ENCODE measurements around the gene RASGRF2.

RASGRF2 gene

GRCh38 chr5:81234801-81235200 is 274.6 kb downstream of the RASGRF2 start:
- no peak overlapping the region for H3K4me3 ChIP-seq (replicated peaks; ENCODE audit: insufficient read depth, low read length)
- H3K27me3 ChIP-seq (ENCODE audit: insufficient read depth, poor library complexity, severe bottlenecking), result no peaks in the 10 kb centered on the region
- no peak for DNase-seq (ENCODE audit: low read depth in 1 of 2, low spot score in 1 of 2)
- no peak for TF ChIP-seq REST (IDR thresholded peaks at IDR 0.05; ENCODE audit: insufficient replicate concordance, low read depth)
- TF ChIP-seq CTCF (IDR thresholded peaks at IDR 0.05; ENCODE audit: insufficient read depth, low read length), result no peak
- TF ChIP-seq SPI1 (IDR thresholded peaks at IDR 0.05; ENCODE audit: borderline replicate concordance, low read depth), result no peak
- TF ChIP-seq GABPA (IDR thresholded peaks at IDR 0.05; ENCODE audit: low read depth), result no peak
- no peak for TF ChIP-seq POLR2AphosphoS5 (IDR thresholded peaks at IDR 0.05; ENCODE audit: low read depth)
- no peak overlapping the region for H3K27ac ChIP-seq (replicated peaks)

DNA sequence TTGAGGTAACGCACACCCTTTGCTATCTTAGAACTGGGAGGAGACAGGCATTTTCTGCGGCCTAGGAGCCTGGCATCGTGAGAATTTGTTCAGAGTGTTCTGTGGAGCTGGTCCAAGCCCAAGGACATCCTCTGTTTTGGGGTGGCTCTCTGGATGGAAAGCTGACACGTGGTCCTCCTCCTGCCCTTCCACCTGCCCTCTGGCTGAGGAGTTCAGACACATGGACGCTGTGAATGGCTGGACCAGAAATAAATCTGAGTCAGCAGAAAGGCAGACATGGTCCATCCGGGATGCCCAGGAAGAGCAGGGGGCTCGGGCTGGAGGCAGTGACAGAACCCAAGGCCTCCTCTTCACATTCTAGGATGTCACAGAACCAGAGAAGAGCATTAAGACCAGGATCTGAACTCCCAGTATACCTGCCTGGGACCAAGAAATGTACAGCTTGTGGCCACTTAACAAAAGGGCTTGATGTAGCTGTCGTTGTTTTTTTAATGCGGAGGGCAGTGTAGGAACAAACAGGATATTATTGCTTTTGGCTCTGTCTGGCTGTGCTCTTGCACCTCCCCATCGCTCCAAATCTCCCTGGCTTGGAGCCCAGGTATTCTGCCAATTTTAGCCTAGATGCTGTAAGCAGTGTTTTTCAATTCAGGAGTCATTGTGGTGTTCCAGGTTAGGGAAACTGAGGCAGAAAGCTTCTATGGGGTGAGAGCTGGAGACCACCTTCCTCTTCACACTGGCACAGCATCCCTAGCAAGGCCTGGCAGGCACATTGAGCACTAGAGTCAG is 275.3 kb downstream of the RASGRF2 start:
- H3K27ac ChIP-seq (replicated peaks), result no peak overlapping the region

DNA sequence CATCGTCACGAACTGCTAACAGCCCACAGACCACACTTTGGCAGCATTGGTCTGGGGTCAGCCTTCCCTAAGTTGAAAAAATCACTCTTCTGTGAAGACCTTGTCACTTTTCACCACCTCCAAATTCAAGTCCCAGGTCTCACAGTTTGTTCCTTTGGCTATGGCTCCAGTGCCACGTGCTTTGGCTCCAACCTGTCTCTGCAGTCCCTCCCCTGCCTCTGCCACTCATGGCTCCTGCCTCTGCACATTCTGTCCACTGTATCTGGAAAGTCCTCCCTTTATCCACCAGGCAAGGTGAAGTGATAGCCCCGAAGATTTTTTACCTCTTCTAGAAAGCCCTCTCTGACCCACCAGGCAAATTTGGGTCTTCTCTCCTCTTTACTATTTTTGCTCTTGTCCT is 278.3 kb downstream of the RASGRF2 start:
- Histone ChIP-seq H3K4me3 (replicated peaks; ENCODE audit: insufficient read depth, low read length) (no peak overlapping the region), H3K27me3 (ENCODE audit: insufficient read depth, poor library complexity, severe bottlenecking) (no peaks in the 10 kb centered on the region), H3K27ac (replicated peaks) (no peak overlapping the region)
- TF ChIP-seq GABPA (IDR thresholded peaks at IDR 0.05; ENCODE audit: low read depth) (no peak), CTCF (IDR thresholded peaks at IDR 0.05; ENCODE audit: insufficient read depth, low read length) (no peak), SPI1 (IDR thresholded peaks at IDR 0.05; ENCODE audit: borderline replicate concordance, low read depth) (no peak), REST (IDR thresholded peaks at IDR 0.05; ENCODE audit: insufficient replicate concordance, low read depth) (no peak), POLR2AphosphoS5 (IDR thresholded peaks at IDR 0.05; ENCODE audit: low read depth) (no peak)
- DNase-seq (ENCODE audit: low read depth in 1 of 2, low spot score in 1 of 2), result no peak

More for the DNA sequence above, 275.3 kb downstream of the RASGRF2 start:
- Histone ChIP-seq H3K4me3 (replicated peaks; ENCODE audit: insufficient read depth, low read length) (no peak overlapping the region), H3K27me3 (ENCODE audit: insufficient read depth, poor library complexity, severe bottlenecking) (no peaks in the 10 kb centered on the region)
- no peak for TF ChIP-seq SPI1 (IDR thresholded peaks at IDR 0.05; ENCODE audit: borderline replicate concordance, low read depth)
- no peak for TF ChIP-seq CTCF (IDR thresholded peaks at IDR 0.05; ENCODE audit: insufficient read depth, low read length)
- DNase-seq (ENCODE audit: low read depth in 1 of 2, low spot score in 1 of 2), result no peak

- Histone ChIP-seq H3K27me3 (ENCODE audit: insufficient read depth, poor library complexity, severe bottlenecking) (no peaks in the 10 kb centered on the region), H3K27ac (replicated peaks) (no peak overlapping the region), H3K4me3 (replicated peaks; ENCODE audit: insufficient read depth, low read length) (no peak overlapping the region)
- DNase-seq (ENCODE audit: low read depth in 1 of 2, low spot score in 1 of 2), result no peak
- no peak for TF ChIP-seq GABPA (IDR thresholded peaks at IDR 0.05; ENCODE audit: low read depth)
- no peak for TF ChIP-seq REST (IDR thresholded peaks at IDR 0.05; ENCODE audit: insufficient replicate concordance, low read depth)
- no peak for TF ChIP-seq POLR2AphosphoS5 (IDR thresholded peaks at IDR 0.05; ENCODE audit: low read depth)
- TF ChIP-seq SPI1 (IDR thresholded peaks at IDR 0.05; ENCODE audit: borderline replicate concordance, low read depth), result no peak
Observed at GRCh38 chr5:81239613-81240012, 279.4 kb downstream of the RASGRF2 start.
